GM23338 (cell line): ENCODE data around the gene CAPS. TPM values are rescaled to one million over a fixed set of nuclear protein-coding genes. Genes with fewer than 3 reads are reported as not detected.

Source experiments
- ATAC-seq: fragments of 200-7000 bp; cut with Tn5 transposase; 3 replicates; pipeline ENCODE4 v1.9.1; 2020
- DNase-seq: peaks from one replicate; pipeline ENCODE4 v3.0.0-alpha.2; 2015; ENCODE audit warnings: low spot score
- H2AFZ ChIP-seq: fragments of 200-600 bp; sonication (generic); 2 replicates; pipeline ENCODE4 v1.8.0; 2016; ENCODE audit warnings: antibody characterized with exemption, mild to moderate bottlenecking, moderate library complexity
- H3F3A ChIP-seq: fragments of 200-600 bp; sonication (generic); replicated peaks from 2 replicates; pipeline ENCODE4 v1.8.0; 2017; ENCODE audit warnings: antibody characterized with exemption, mixed run types, low read depth
- H3K27ac ChIP-seq: fragments of 200-600 bp; sonication (generic); 2 replicates; pipeline ENCODE4 v1.6.1; 2016; ENCODE audit warnings: low read depth
- H3K27me3 ChIP-seq: fragments of 200-600 bp; sonication (generic); 2 replicates; pipeline ENCODE4 v1.8.0; 2016; ENCODE audit warnings: mild to moderate bottlenecking, mixed run types, moderate library complexity; ENCODE audit not compliant: insufficient read depth
- H3K36me3 ChIP-seq: fragments of 200-600 bp; sonication (generic); 2 replicates; pipeline ENCODE4 v1.8.0; 2016; ENCODE audit warnings: mild to moderate bottlenecking; ENCODE audit not compliant: insufficient read depth
- H3K4me1 ChIP-seq: fragments of 200-600 bp; sonication (generic); 2 replicates; pipeline ENCODE4 v1.8.0; 2016; ENCODE audit warnings: mild to moderate bottlenecking, moderate library complexity; ENCODE audit not compliant: insufficient read depth
- H3K4me2 ChIP-seq: fragments of 200-600 bp; sonication (generic); 2 replicates; pipeline ENCODE4 v1.7.1; 2017; ENCODE audit warnings: mixed run types
- H3K4me3 ChIP-seq: fragments of 200-600 bp; sonication (generic); 2 replicates; pipeline ENCODE4 v1.6.1; 2016; ENCODE audit warnings: mixed run types
- H3K79me2 ChIP-seq: fragments of 200-600 bp; sonication (generic); replicated peaks from 2 replicates; pipeline ENCODE4 v1.8.0; 2017; ENCODE audit warnings: mild to moderate bottlenecking; ENCODE audit not compliant: insufficient read depth
- H3K9me2 ChIP-seq: fragments of 200-600 bp; sonication (generic); 2 replicates; pipeline ENCODE4 v1.8.0; 2017; ENCODE audit not compliant: insufficient read depth
- H4K20me1 ChIP-seq: fragments of 200-600 bp; sonication (generic); replicated peaks from 2 replicates; pipeline ENCODE4 v1.8.0; 2017; ENCODE audit warnings: mild to moderate bottlenecking; ENCODE audit not compliant: insufficient read depth
- H3K27ac Mint-ChIP-seq: 2 replicates; pipeline ENCODE4 v1.8.0; 2020; ENCODE audit warnings: inconsistent platforms, mild to moderate bottlenecking, moderate library complexity, mixed read lengths
- H3K27me3 Mint-ChIP-seq: 3 replicates; pipeline ENCODE4 v1.8.0; 2022; ENCODE audit warnings: low read depth, mild to moderate bottlenecking, moderate library complexity, mixed read lengths, inconsistent platforms; ENCODE audit not compliant: insufficient read depth, poor library complexity
- H3K36me3 Mint-ChIP-seq: 3 replicates; pipeline ENCODE4 v1.8.0; 2021; ENCODE audit warnings: low read depth, mild to moderate bottlenecking, inconsistent platforms, moderate library complexity, mixed read lengths
- H3K4me1 Mint-ChIP-seq: 3 replicates; pipeline ENCODE4 v1.8.0; 2020; ENCODE audit warnings: mild to moderate bottlenecking, inconsistent platforms, mixed read lengths
- H3K4me3 Mint-ChIP-seq: 3 replicates; pipeline ENCODE4 v1.8.0; 2021; ENCODE audit warnings: moderate library complexity, mild to moderate bottlenecking, inconsistent platforms, mixed read lengths
- H3K9me3 Mint-ChIP-seq: 3 replicates; pipeline ENCODE4 v1.8.0; 2020; ENCODE audit warnings: moderate library complexity, mild to moderate bottlenecking, inconsistent platforms, mixed read lengths
- CREB1 ChIP-seq: fragments of 250-450 bp; sonication (Bioruptor Pico); IDR thresholded peaks from 2 replicates; pipeline ENCODE4 v1.5.0; 2020; ENCODE audit warnings: low read depth, mild to moderate bottlenecking, moderate library complexity
- EZH2 ChIP-seq: fragments of 200-600 bp; sonication (generic); IDR thresholded peaks from one replicate; pipeline ENCODE4 v1.8.0; 2017; ENCODE audit warnings: antibody characterized with exemption, mild to moderate bottlenecking, low read depth; ENCODE audit not compliant: unreplicated experiment
- JUNB ChIP-seq: IDR thresholded peaks from one replicate; pipeline ENCODE4 v1.6.1; 2016; ENCODE audit warnings: antibody characterized with exemption; ENCODE audit not compliant: unreplicated experiment
- ZNF331 ChIP-seq: fragments of 250-450 bp; sonication (Bioruptor Pico); IDR thresholded peaks from 2 replicates; pipeline ENCODE4 v1.5.0; 2020; ENCODE audit warnings: low read depth, mild to moderate bottlenecking, moderate library complexity
- polyA plus RNA-seq: library from polyadenylated mRNA; unstranded; fragments of >200 nt; fragmentation: Nextera tagmentation; extraction: Ambion mirVana; gene quantifications from 2 replicates; pipeline ENCODE4 v1.2.1, GENCODE V29; 2016
- total RNA-seq: library from RNA; depleted of rRNA; stranded (reverse); fragments of >200 nt; shearing (Covaris generic); gene quantifications from 2 replicates; pipeline ENCODE4 v1.2.3, GENCODE V29; 2014
- TF ChIP-seq, protein P1 (sequence below): IDR thresholded peaks from 2 replicates; pipeline ENCODE4 v1.6.1; 2016; ENCODE audit warnings: antibody characterized with exemption
- TF ChIP-seq, protein P2 (sequence below): fragments of 250-450 bp; sonication (Bioruptor Pico); IDR thresholded peaks from 2 replicates; pipeline ENCODE4 v1.5.0; 2020; ENCODE audit warnings: mild to moderate bottlenecking, moderate library complexity
- TF ChIP-seq, protein P3 (sequence below): IDR thresholded peaks from one replicate; pipeline ENCODE4 v1.6.1; 2018; ENCODE audit warnings: antibody characterized with exemption; ENCODE audit not compliant: unreplicated experiment

The CAPS gene
- total and polyA plus RNA-seq, 2 experiments from 2014 or later = 1.5 to 3.2 TPM

DNA sequence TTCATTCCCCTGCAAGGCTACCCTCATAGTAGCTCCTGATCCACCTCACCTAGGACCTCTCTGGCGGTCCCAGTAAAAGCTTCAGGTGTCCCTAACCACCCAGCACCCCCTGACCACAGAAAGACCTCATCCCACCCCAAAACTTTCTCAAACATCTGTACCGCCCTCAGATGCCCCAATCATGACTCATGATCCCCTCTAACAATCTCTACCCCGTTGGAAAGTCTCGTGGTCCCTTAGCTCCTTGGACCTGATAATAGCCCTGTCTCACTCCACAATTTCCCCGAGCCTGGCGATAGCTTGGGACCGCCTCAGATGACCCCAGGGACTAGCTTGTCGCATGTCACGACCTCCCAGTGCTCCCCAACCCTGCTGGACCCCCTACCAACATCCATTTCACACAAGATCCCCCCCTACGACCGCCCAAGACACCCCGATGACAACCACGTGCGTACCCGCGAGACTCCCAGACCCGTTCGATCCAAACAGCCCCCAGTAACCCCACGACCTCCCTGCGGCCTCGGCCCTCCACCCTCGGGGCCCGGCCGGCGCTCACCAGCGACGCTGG, 10.9 kb upstream of the CAPS start:
- Histone ChIP-seq H3K27ac (peak overlapping the region; percentile 95), H3F3A (no peaks in the 10 kb centered on the region), H3K9me2 (no peaks in the 10 kb centered on the region), H3K4me3 (peak overlapping the region; percentile 91), H3K79me2 (peaks cover 40% of the 10 kb centered on the region), H3K4me2 (peak overlapping the region; percentile 94), H3K36me3 (no peaks in the 10 kb centered on the region), H4K20me1 (peaks cover 31% of the 10 kb centered on the region), H3K27me3 (no peaks in the 10 kb centered on the region), H3K4me1 (no peaks in the 10 kb centered on the region), H2AFZ (peak overlapping the region; percentile 79)
- ATAC-seq (peak; percentile 1; the same call in 2 of the 3 replicates), DNase-seq (peak; percentile 46)
- peaks cover 19% of the 10 kb centered on the region for H3K36me3 Mint-ChIP-seq
- peaks cover 16% of the 10 kb centered on the region for H3K27me3 Mint-ChIP-seq
- no peaks in the 10 kb centered on the region for H3K9me3 Mint-ChIP-seq
- no peak for TF ChIP-seq JUNB
- TF ChIP-seq EZH2 = no peak
- TF ChIP-seq CREB1 (CRISPR knock-in tag) = no peak
- TF ChIP-seq, protein P1, sequence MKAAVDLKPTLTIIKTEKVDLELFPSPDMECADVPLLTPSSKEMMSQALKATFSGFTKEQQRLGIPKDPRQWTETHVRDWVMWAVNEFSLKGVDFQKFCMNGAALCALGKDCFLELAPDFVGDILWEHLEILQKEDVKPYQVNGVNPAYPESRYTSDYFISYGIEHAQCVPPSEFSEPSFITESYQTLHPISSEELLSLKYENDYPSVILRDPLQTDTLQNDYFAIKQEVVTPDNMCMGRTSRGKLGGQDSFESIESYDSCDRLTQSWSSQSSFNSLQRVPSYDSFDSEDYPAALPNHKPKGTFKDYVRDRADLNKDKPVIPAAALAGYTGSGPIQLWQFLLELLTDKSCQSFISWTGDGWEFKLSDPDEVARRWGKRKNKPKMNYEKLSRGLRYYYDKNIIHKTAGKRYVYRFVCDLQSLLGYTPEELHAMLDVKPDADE = no peak
- H3K4me1 Mint-ChIP-seq = 0 out of 3 replicates have a peak, but pooled peaks cover 3% of the 10 kb centered on the region
- peak overlapping the region; percentile 99 for H3K4me3 Mint-ChIP-seq
- H3K27ac Mint-ChIP-seq = peak overlapping the region; percentile 99

DNA sequence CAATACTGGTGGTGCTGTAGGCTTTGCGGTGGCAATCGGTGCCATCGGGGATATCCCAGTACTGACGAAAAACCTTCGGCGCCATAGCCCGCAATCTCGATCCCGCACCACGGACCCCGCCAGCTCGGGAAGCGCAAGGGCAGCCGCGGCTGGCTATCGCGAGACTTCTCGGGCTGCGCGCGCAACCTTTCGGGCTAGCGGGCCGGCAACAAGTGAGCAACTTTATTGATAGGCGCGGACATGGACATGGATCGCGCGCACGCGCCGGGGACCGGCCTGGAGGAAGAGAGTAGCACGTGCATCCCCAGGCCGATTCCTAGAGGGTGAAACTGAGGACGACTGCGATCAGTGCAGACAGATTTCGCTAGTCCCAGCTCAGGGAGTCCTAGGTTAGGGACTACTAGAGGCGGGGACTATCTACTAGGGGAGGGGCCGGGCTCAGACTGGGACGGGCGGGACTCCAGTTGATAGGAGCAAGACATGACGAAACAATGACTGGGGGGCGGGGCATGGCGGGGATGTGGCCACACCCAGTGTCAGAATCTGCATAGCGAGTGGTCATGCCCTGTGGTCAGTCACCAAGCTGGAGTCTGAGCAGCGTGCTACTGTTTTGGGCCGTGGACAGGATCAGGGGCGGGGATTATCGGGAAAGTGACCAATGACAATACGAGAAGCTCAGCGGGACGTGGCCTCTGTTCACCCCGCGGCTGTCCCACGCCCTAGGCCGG, 10.3 kb upstream of the CAPS start, which contains the start of gene NDUFA11:
NDUFA11 (minus strand) TSS at position 167 of the 728 bp plus-strand sequence; CDS start at position 85, 82 bp downstream.
- Histone ChIP-seq H3K4me1 (no peaks in the 10 kb centered on the region), H3K4me3 (peak within 1 kb of the TSS; percentile 91), H3K27ac (peak within 1 kb of the TSS; percentile 95), H3K79me2 (peaks cover 36% of the 10 kb centered on the region), H3K27me3 (no peaks in the 10 kb centered on the region), H4K20me1 (peaks cover 25% of the 10 kb centered on the region), H3K4me2 (peak within 1 kb of the TSS; percentile 94), H3K9me2 (no peaks in the 10 kb centered on the region), H3F3A (no peaks in the 10 kb centered on the region), H3K36me3 (no peaks in the 10 kb centered on the region), H2AFZ (peak within 1 kb of the TSS; percentile 79)
- Mint-ChIP-seq H3K27me3 (peaks cover 16% of the 10 kb centered on the region), H3K9me3 (no peaks in the 10 kb centered on the region), H3K27ac (peak within 1 kb of the TSS; percentile 99), H3K4me1 (0 out of 3 replicates have a peak, but pooled peaks cover 3% of the 10 kb centered on the region), H3K36me3 (peaks cover 19% of the 10 kb centered on the region), H3K4me3 (peak within 1 kb of the TSS; percentile 99)
- peak; percentile 56 for ATAC-seq
- peak; percentile 97 for DNase-seq
- TF ChIP-seq, protein P2, sequence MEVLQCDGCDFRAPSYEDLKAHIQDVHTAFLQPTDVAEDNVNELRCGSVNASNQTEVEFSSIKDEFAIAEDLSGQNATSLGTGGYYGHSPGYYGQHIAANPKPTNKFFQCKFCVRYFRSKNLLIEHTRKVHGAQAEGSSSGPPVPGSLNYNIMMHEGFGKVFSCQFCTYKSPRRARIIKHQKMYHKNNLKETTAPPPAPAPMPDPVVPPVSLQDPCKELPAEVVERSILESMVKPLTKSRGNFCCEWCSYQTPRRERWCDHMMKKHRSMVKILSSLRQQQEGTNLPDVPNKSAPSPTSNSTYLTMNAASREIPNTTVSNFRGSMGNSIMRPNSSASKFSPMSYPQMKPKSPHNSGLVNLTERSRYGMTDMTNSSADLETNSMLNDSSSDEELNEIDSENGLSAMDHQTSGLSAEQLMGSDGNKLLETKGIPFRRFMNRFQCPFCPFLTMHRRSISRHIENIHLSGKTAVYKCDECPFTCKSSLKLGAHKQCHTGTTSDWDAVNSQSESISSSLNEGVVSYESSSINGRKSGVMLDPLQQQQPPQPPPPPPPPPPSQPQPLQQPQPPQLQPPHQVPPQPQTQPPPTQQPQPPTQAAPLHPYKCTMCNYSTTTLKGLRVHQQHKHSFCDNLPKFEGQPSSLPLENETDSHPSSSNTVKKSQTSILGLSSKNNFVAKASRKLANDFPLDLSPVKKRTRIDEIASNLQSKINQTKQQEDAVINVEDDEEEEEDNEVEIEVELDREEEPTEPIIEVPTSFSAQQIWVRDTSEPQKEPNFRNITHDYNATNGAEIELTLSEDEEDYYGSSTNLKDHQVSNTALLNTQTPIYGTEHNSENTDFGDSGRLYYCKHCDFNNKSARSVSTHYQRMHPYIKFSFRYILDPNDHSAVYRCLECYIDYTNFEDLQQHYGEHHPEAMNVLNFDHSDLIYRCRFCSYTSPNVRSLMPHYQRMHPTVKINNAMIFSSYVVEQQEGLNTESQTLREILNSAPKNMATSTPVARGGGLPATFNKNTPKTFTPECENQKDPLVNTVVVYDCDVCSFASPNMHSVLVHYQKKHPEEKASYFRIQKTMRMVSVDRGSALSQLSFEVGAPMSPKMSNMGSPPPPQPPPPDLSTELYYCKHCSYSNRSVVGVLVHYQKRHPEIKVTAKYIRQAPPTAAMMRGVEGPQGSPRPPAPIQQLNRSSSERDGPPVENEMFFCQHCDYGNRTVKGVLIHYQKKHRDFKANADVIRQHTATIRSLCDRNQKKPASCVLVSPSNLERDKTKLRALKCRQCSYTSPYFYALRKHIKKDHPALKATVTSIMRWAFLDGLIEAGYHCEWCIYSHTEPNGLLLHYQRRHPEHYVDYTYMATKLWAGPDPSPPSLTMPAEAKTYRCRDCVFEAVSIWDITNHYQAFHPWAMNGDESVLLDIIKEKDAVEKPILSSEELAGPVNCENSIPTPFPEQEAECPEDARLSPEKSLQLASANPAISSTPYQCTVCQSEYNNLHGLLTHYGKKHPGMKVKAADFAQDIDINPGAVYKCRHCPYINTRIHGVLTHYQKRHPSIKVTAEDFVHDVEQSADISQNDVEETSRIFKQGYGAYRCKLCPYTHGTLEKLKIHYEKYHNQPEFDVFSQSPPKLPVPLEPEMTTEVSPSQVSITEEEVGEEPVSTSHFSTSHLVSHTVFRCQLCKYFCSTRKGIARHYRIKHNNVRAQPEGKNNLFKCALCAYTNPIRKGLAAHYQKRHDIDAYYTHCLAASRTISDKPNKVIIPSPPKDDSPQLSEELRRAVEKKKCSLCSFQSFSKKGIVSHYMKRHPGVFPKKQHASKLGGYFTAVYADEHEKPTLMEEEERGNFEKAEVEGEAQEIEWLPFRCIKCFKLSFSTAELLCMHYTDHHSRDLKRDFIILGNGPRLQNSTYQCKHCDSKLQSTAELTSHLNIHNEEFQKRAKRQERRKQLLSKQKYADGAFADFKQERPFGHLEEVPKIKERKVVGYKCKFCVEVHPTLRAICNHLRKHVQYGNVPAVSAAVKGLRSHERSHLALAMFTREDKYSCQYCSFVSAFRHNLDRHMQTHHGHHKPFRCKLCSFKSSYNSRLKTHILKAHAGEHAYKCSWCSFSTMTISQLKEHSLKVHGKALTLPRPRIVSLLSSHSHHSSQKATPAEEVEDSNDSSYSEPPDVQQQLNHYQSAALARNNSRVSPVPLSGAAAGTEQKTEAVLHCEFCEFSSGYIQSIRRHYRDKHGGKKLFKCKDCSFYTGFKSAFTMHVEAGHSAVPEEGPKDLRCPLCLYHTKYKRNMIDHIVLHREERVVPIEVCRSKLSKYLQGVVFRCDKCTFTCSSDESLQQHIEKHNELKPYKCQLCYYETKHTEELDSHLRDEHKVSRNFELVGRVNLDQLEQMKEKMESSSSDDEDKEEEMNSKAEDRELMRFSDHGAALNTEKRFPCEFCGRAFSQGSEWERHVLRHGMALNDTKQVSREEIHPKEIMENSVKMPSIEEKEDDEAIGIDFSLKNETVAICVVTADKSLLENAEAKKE (CRISPR knock-in tag) = no peak
- TF ChIP-seq ZNF331 (CRISPR knock-in tag) = no peak
- no peak for TF ChIP-seq JUNB
- TF ChIP-seq, protein P3, sequence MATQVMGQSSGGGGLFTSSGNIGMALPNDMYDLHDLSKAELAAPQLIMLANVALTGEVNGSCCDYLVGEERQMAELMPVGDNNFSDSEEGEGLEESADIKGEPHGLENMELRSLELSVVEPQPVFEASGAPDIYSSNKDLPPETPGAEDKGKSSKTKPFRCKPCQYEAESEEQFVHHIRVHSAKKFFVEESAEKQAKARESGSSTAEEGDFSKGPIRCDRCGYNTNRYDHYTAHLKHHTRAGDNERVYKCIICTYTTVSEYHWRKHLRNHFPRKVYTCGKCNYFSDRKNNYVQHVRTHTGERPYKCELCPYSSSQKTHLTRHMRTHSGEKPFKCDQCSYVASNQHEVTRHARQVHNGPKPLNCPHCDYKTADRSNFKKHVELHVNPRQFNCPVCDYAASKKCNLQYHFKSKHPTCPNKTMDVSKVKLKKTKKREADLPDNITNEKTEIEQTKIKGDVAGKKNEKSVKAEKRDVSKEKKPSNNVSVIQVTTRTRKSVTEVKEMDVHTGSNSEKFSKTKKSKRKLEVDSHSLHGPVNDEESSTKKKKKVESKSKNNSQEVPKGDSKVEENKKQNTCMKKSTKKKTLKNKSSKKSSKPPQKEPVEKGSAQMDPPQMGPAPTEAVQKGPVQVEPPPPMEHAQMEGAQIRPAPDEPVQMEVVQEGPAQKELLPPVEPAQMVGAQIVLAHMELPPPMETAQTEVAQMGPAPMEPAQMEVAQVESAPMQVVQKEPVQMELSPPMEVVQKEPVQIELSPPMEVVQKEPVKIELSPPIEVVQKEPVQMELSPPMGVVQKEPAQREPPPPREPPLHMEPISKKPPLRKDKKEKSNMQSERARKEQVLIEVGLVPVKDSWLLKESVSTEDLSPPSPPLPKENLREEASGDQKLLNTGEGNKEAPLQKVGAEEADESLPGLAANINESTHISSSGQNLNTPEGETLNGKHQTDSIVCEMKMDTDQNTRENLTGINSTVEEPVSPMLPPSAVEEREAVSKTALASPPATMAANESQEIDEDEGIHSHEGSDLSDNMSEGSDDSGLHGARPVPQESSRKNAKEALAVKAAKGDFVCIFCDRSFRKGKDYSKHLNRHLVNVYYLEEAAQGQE = no peak
